MM.1S (cell line): ENCODE results near the gene FRMPD2.

Experiments used
- DNase-seq: peaks from one replicate; pipeline ENCODE4 v3.0.0-alpha.2; 2015
- H2AFZ ChIP-seq: fragments of 300-600 bp; sonication (generic); 2 replicates; pipeline ENCODE4 v1.6.0; 2016; ENCODE audit warnings: antibody characterized with exemption, low read length
- H3F3A ChIP-seq: fragments of 300-600 bp; sonication (generic); 2 replicates; pipeline ENCODE4 v1.6.1; 2016; ENCODE audit warnings: mild to moderate bottlenecking, antibody characterized with exemption, low read length, moderate library complexity, mixed read lengths; ENCODE audit not compliant: insufficient read depth
- H3K27ac ChIP-seq: fragments of 300-600 bp; sonication (generic); 2 replicates; pipeline ENCODE4 v1.5.1; 2016; ENCODE audit warnings: mild to moderate bottlenecking, low read length
- H3K27me3 ChIP-seq: fragments of 300-600 bp; sonication (generic); replicated peaks from 2 replicates; pipeline ENCODE4 v1.6.0; 2016; ENCODE audit warnings: low read length; ENCODE audit not compliant: insufficient read depth
- H3K36me3 ChIP-seq: fragments of 300-600 bp; sonication (generic); replicated peaks from 2 replicates; pipeline ENCODE4 v1.6.1; 2016; ENCODE audit warnings: mild to moderate bottlenecking, low read length, mixed read lengths; ENCODE audit not compliant: insufficient read depth
- H3K4me1 ChIP-seq: fragments of 300-600 bp; sonication (generic); 2 replicates; pipeline ENCODE4 v1.6.1; 2016; ENCODE audit warnings: low read length, mixed read lengths
- H3K4me2 ChIP-seq: fragments of 300-600 bp; sonication (generic); 2 replicates; pipeline ENCODE4 v1.6.0; 2016; ENCODE audit warnings: low read depth, low read length
- H3K4me3 ChIP-seq: fragments of 300-600 bp; sonication (generic); 2 replicates; pipeline ENCODE4 v1.5.1; 2016; ENCODE audit warnings: low read length, mixed read lengths
- H3K79me2 ChIP-seq: fragments of 300-600 bp; sonication (generic); 2 replicates; pipeline ENCODE4 v1.6.1; 2016; ENCODE audit warnings: mixed run types, low read length, mixed read lengths
- H3K9ac ChIP-seq: fragments of 300-600 bp; sonication (generic); 2 replicates; pipeline ENCODE4 v1.6.1; 2016; ENCODE audit warnings: low read length, mixed read lengths
- H3K9me2 ChIP-seq: fragments of 300-600 bp; sonication (generic); replicated peaks from 2 replicates; pipeline ENCODE4 v1.6.1; 2016; ENCODE audit warnings: mild to moderate bottlenecking, low read length, mixed read lengths; ENCODE audit not compliant: insufficient read depth
- H3K9me3 ChIP-seq: fragments of 300-600 bp; sonication (generic); replicated peaks from 2 replicates; pipeline ENCODE4 v1.6.1; 2016; ENCODE audit warnings: mild to moderate bottlenecking, low read length, mixed read lengths; ENCODE audit not compliant: insufficient read depth
- H4K20me1 ChIP-seq: fragments of 300-600 bp; sonication (generic); 2 replicates; pipeline ENCODE4 v1.6.1; 2016; ENCODE audit warnings: mild to moderate bottlenecking, low read length, moderate library complexity, mixed read lengths; ENCODE audit not compliant: insufficient read depth
- EZH2 ChIP-seq: fragments of 300-600 bp; sonication (generic); optimal IDR thresholded peaks from 2 replicates; pipeline ENCODE3; 2017; ENCODE audit warnings: low read depth, mild to moderate bottlenecking, antibody characterized with exemption, low read length, mixed read lengths
- EZH2phosphoT487 ChIP-seq: fragments of 300-600 bp; sonication (generic); IDR thresholded peaks from 2 replicates; pipeline ENCODE4 v1.6.1; 2018; ENCODE audit warnings: antibody characterized with exemption, low read length
- TF ChIP-seq, protein P1 (sequence below): fragments of 300-600 bp; sonication (generic); IDR thresholded peaks from 2 replicates; pipeline ENCODE4 v1.5.1; 2016; ENCODE audit warnings: antibody characterized with exemption, low read length, mixed read lengths

FRMPD2 gene

DNA sequence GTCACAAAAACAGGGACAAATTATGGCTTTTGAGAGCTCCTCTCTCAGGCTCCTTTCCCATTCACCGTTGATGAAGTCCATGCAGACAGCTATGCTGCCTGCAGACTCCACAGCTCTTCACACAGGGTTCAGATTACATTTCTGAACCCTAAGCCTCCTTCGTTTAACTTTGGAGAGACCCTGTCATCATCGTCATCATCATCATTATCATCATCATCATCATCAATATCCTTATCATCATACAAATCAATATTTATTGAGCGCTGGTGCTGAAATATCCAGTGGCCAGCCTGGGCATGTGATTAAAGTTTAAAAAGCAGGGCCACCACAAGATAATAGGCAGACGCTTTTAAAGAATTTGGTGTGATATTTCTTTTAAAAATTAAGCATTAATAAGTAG lies 66.6 kb downstream of the FRMPD2 start:
- no peak for DNase-seq

GRCh38 chr10:48206482-48207250 lies 67.8 kb downstream of the FRMPD2 start:
- no peaks in the 10 kb centered on the region for H3K9me2 ChIP-seq
- H3F3A ChIP-seq = no peaks in the 10 kb centered on the region
- H3K4me1 ChIP-seq = no peaks in the 10 kb centered on the region
- H2AFZ ChIP-seq = no peak overlapping the region
- no peaks in the 10 kb centered on the region for H3K27me3 ChIP-seq
- H3K9ac ChIP-seq = no peak overlapping the region
- no peak overlapping the region for H3K4me2 ChIP-seq
- no peaks in the 10 kb centered on the region for H3K79me2 ChIP-seq
- no peaks in the 10 kb centered on the region for H4K20me1 ChIP-seq
- no peak overlapping the region for H3K4me3 ChIP-seq
- no peak for TF ChIP-seq EZH2
- TF ChIP-seq, protein P1, sequence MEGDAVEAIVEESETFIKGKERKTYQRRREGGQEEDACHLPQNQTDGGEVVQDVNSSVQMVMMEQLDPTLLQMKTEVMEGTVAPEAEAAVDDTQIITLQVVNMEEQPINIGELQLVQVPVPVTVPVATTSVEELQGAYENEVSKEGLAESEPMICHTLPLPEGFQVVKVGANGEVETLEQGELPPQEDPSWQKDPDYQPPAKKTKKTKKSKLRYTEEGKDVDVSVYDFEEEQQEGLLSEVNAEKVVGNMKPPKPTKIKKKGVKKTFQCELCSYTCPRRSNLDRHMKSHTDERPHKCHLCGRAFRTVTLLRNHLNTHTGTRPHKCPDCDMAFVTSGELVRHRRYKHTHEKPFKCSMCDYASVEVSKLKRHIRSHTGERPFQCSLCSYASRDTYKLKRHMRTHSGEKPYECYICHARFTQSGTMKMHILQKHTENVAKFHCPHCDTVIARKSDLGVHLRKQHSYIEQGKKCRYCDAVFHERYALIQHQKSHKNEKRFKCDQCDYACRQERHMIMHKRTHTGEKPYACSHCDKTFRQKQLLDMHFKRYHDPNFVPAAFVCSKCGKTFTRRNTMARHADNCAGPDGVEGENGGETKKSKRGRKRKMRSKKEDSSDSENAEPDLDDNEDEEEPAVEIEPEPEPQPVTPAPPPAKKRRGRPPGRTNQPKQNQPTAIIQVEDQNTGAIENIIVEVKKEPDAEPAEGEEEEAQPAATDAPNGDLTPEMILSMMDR = no peak
- no peak for TF ChIP-seq EZH2phosphoT487
- H3K9me3 ChIP-seq = no peaks in the 10 kb centered on the region
- DNase-seq = no peak
- no peak overlapping the region for H3K27ac ChIP-seq
- H3K36me3 ChIP-seq = no peaks in the 10 kb centered on the region

More for the DNA sequence above, 66.6 kb downstream of the FRMPD2 start:
- H2AFZ ChIP-seq = no peak overlapping the region
- no peaks in the 10 kb centered on the region for H3F3A ChIP-seq
- no peaks in the 10 kb centered on the region for H3K4me1 ChIP-seq
- H3K27me3 ChIP-seq = no peaks in the 10 kb centered on the region
- H3K9ac ChIP-seq = no peak overlapping the region
- no peak overlapping the region for H3K27ac ChIP-seq
- no peak overlapping the region for H3K4me3 ChIP-seq
- H3K4me2 ChIP-seq = no peak overlapping the region
- H3K36me3 ChIP-seq = no peaks in the 10 kb centered on the region
- no peaks in the 10 kb centered on the region for H4K20me1 ChIP-seq
- H3K9me3 ChIP-seq = no peaks in the 10 kb centered on the region
- no peaks in the 10 kb centered on the region for H3K9me2 ChIP-seq
- TF ChIP-seq, protein P1 = no peak
- H3K79me2 ChIP-seq = no peaks in the 10 kb centered on the region

GRCh38 chr10:48205918-48206317 lies 68.6 kb downstream of the FRMPD2 start:
- H3K9ac ChIP-seq = no peak overlapping the region
- TF ChIP-seq, protein P1 = no peak
- no peak for TF ChIP-seq EZH2
- TF ChIP-seq EZH2phosphoT487 = no peak
- H3K9me3 ChIP-seq = no peaks in the 10 kb centered on the region
- DNase-seq = no peak
- no peaks in the 10 kb centered on the region for H4K20me1 ChIP-seq
- H3K4me3 ChIP-seq = no peak overlapping the region
- no peak overlapping the region for H2AFZ ChIP-seq
- H3K27me3 ChIP-seq = no peaks in the 10 kb centered on the region
- no peak overlapping the region for H3K4me2 ChIP-seq
- H3K9me2 ChIP-seq = no peaks in the 10 kb centered on the region
- no peaks in the 10 kb centered on the region for H3K79me2 ChIP-seq
- H3K27ac ChIP-seq = no peak overlapping the region
- no peaks in the 10 kb centered on the region for H3K36me3 ChIP-seq
- H3F3A ChIP-seq = no peaks in the 10 kb centered on the region
- no peaks in the 10 kb centered on the region for H3K4me1 ChIP-seq
